HG03095 (cell line): Measurements from ENCODE around the gene CMYA5.

Experiments
- ATAC-seq: cut with Tn5 transposase; IDR thresholded peaks from one replicate; pipeline ENCODE4 v1.9.1; 2021; ENCODE audit warnings: moderate library complexity; ENCODE audit not compliant: unreplicated experiment

Gene CMYA5

DNA sequence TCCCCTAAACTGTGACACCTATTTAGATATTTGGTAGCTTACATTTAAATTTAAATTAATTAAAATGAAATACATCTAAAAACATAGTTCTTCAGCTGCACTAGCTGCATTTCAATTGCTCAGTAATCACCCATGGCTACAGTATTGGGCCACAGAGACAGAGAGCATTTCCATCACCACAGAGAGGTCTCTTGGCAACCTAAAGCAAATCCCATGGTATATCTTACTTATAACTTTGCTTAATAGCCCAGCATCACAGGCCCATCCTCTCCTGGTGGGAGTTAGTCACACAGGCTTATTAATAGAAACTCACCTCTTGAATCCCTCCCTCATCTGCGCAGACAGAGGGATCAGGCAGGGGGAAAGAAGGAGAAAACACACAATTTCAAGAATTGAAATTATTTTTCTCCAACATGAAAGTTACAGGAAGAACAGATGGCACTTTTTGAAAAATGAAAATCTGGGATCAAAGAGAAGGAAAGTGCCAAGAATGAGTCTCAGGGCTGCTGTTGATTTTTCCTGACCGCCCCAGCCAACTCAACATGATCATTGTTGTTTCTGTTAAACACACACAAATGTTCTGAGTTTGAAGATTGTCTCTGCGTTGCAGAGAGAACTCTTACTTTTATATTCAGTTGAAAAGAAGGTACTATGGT is 144.6 kb downstream of the CMYA5 start:
- ATAC-seq: no peak

DNA sequence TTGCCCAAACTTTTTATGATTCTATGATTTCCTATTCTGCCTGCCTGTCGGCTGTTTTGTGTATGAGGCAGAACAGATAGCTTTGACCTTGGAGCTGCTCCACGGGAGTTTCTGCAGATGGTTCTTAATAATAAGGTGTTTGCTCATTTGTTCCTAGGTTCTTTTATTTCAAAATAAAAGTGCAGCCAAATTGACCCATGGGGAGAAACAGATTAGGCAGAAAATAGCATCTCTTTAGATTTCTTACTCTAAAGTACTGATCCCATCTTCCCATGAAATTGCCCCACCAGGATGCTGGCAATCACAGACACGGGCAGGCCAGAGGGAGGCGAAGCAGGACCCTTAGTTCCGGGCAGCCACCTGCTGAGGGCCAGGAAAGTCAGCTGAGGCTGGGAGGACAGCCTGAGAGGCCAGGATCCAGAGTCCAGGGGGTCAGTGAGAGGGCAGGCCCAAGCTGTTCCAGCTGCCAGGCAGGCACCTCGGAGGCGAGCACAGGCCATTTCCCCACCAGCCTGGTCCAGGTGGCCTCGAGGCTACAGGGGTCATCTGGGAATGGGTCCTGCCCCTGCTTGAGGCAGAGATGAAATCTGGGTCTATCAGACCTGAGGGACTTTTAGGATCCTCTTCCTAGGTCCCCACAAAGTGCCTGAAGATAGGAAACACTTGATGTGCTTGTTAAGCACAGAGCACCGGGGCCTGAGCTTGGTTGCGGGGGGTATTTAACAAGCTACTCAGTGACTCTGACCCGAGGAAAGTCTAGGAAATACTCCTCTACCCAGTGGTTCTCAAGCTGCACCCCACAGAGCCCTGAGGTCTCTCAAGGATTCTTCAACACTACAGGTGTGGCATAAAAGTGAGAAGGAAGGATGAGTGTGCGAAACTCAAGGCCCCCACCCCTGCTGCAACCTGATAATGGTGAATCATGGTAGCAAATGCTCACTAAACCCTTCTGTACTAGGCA is 145.4 kb downstream of the CMYA5 start:
- ATAC-seq: no peak

DNA sequence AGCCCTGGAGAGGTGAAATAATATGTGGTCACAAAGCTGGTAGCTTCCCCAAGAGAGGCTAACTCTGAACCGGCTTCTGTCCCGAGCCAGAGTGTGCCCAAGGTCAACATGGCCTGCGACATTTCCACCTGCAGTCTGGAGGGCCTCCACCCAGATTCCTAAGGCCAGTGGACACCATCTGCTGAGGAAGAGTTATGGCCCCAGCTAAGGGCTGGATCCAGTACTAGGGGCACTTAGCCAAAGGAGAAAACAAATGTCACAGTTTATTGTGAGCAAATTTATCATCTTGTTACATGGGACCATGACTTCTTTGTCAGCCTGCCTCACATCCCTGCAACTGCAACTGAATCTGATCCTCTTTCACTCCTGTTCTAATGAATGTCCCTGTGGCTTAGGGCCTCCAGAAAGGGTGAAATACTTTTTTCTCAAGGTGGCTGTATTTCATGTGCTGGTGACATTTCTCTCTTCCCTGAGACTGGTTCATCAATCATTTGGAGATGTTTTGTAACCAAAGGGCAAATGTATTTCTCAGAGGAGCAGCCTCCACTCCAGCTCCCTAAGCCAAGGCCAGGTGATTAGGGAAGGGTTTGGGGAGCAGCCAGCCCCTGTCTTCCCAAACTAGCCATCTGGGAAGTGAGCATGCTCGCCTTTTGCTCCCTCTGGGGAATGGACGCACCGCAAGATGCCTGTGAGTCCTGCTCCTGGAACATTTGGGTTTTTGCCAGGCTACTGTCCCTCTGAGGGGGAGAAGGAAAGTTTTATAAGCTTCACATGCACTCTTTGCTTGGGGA is 148.3 kb downstream of the CMYA5 start:
- no peak for ATAC-seq

DNA sequence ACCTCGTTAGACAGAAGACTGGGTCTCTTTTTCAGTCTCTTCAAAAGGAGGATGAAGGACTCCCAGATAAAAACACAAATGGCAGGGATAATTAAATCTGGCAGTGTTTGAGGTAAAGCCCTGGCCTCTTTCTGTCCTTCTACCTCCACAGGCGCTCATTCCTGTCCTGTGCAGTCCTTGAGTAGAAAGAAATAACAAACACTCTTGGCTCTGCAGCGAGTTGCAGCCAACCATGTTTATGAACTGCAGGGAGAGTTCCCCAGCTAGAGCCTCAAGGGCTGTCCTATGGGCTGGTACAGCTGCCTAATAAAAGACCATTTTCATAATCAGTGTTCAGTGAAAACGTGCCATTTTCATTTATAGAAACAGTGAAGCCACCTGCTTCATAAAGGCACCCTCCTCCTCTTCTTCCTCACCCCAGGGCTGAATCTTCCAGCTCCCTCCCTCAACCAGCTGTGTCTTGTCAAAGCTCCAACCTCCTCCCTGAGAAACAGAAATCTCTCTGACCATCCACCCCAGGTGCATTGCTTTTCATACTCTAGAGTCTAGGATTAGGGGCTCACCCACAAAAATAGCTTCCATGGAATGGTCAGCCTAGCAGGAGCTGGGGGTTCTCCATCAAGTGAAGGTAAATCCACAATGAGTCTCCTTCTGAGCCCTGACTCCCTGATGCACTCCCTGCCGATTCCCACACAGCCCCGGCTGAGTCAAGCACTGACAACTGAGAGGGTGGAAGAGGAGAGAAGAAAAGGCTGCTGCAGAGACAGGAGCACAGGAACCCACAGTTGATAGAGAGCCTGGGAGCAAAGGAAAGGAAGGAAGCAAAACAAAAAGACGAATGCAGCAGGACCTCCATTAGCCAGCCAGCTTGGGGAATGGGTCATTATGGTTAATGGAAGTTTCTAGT is 150.7 kb downstream of the CMYA5 start:
- no peak for ATAC-seq

GRCh38 chr5:79841172-79841571 is 151.5 kb downstream of the CMYA5 start:
- ATAC-seq: no peak

- ATAC-seq: no peak
These were observed 152.6 kb downstream of the CMYA5 start for GRCh38 chr5:79842006-79842881.

DNA sequence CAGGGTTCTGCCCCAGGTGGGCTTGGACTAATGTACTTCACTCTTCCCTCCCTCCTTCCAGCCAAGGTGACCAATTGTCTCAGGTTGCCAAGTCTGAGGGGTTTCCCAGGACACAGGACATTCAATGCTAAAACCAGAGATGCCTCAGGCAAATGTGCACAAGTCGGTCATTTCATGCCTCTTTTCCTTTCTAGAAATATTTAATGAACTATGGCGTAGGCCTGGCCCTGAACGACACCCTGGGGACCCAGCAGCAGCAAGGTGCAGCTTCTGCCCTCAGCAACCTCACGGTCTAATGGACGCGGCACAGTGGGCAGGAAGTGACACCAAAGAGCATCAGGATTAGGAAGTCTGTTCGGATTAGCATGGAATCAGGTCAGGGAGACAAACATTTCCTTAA is 153.4 kb downstream of the CMYA5 start:
- ATAC-seq: no peak

DNA sequence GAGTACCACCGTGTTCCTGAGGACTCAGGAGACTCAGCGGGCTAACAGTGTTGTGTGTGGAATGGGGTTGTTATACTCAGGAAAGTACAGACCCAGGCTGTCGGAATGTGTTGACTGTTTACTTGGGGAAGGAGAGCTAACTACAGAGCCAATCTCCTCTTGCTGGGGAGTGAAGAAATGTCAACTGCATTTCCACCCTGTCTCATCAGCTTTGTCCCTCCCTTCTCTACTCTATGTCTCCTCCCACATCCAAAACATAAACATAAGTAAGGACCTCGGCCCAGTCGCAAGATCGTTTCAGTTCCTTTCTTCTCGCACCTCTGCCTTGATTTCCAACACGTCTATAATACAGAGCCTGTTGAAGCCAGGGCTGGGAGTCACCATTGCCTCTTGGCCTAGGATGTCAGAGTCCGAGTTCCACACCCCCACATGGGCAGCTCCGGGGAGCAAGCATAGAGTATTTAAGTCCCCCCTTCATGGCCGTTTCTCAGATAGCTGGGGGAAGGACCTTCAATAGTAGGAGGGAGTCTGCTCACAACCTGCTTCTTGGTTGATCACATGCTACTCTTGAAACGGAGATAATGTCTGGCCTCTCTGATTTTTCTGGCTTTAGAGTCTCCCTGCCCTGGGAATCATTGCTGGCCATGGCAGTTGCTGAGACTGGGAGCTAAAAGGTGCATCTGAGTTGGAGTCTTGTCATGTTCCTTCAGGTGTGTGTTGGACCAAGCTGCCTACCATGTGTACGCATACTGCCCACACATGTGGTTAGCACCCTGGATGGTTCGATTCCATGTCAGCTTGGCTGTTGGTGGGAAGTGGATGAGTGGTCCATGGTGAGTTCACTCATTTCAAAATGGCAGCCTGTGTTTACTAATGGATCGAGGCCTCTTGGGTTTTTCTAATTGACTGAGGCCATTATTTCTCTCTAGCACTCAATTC is 154.1 kb downstream of the CMYA5 start:
- no peak for ATAC-seq

DNA sequence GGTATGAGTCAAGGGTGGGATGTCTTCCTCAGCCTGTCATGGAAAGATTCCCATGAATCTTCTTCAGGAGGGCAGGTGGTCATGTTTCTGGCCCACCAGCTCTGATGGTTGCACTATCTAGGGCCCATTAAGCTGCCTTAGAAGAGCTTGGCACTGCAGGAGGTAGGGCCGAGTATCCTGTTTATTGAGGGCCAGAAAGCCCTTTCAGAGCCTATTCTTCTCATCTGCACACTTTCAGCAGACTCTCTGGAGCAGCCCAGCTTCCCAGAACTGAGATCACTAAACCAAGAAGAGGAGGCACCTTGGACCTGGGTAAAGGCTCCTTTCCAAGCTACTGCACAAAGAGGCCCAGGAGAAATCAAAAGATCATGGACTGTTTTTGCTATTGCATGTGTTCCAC is 154.9 kb downstream of the CMYA5 start:
- no peak for ATAC-seq

DNA sequence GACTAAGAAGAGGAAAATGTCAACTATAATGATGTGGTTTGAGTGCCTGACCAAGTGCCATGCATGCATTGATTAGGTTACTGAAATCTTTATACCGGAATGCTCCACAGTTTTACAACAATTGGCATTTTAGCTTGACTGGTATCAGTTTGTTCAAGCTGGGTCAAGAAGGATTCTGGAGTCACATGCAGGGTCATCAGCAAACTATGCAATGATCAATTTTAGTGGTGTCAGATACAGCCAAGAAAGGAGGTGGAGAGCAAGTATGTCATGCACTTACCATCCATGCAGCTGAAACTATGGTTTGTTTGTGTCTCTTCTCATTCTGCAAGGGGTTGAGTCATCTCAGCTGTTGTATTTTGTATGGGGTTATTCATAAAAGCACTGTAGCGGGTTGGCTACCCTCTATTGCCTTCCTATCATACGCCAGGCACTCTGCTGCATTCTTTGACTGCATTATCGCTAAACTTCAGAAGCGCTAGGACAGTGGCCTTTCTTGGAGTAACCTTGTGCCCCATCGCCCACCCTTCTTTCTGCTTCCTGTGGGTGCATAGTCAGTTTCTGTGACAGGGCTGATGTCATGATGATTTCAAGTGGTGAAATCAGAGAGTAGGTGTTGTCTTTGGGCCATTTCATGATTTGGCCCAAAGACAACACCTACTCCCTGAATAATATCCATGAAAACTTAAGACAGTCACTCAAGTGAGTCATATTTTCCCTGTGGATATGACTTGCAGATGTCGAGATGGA is 156.0 kb downstream of the CMYA5 start:
- ATAC-seq: no peak

- ATAC-seq: no peak
These were observed 156.5 kb downstream of the CMYA5 start for GRCh38 chr5:79846198-79846521.

DNA sequence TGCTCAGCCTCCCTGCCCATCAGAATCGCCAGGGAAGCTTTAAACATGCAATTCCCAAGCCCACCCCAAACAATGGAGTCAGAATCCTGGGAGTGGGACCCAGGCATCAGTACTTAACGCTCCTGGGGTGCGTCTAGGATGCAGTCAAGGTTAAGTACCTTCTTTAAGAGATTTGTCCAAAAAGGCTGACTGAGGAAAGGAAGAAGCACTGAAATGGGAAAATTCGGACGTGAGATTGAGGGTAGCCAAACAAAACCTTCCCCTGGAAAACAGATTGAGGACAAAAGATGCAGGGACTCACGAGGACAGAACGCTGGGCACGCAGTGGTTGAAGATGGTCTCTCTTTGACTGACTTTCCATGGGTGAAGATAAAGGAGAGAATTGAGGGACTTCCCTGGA is 157.9 kb downstream of the CMYA5 start:
- no peak for ATAC-seq

DNA sequence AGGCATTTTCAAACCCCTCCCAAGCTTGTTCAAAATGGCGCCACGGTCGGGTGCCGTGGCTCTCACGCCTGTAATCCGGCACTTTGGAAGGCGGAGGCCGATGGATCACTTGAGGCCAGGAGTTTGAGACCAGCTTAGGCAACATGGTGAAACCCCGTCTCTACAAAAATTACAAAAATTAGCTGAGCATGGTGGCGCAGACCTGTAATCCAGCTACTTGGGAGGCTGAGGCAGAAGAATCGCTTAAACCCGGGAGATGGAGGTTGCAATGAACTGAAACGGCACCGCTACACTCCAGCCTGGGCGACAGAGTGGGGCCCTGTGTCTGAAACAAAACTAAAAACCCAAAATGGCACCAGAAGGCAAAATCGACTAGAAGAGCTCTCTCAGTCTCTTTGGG is 159.4 kb downstream of the CMYA5 start:
- no peak for ATAC-seq
